Measurements from ENCODE around the gene SYT13. TPM values are rescaled to one million over a fixed set of nuclear protein-coding genes. Genes with fewer than 3 reads are reported as not detected.

The SYT13 gene
- total RNA-seq, 4 donors from 2014 or later, result 0.23 to 0.83 (median 0.42) TPM; not detected in 1

- WGBS, result 59% methylated on average over 2 of the region's 4 CpGs
- no peaks in the 10 kb centered on the region for H3K36me3 ChIP-seq
- no peaks in the 10 kb centered on the region for H3K4me1 ChIP-seq
- no peaks in the 10 kb centered on the region for H3K9me3 ChIP-seq
- H3K27ac ChIP-seq (replicated peaks in 1 of 4), result no peak overlapping the region
- TF ChIP-seq POLR2A (IDR thresholded peaks at IDR 0.05; ENCODE audit: low read depth), result no peak
- TF ChIP-seq CTCF (IDR thresholded peaks at IDR 0.05), result no peak
- TF ChIP-seq EP300 (IDR thresholded peaks at IDR 0.05), result no peak
- TF ChIP-seq POLR2AphosphoS5 (IDR thresholded peaks at IDR 0.05), result no peak
- peaks cover 0 to 80% (median 0%) of the 10 kb centered on the region in 4 donors for H3K27me3 ChIP-seq
- no peak overlapping the region for H3K4me3 ChIP-seq
- DNase-seq (ENCODE audit: extremely low spot score), result no peak
- intact Hi-C loops (cut with DNase I), result no loop called here
Measured at GRCh38 chr11:45262900-45263299, 23.2 kb downstream of the SYT13 start.

GRCh38 chr11:45260071-45260470 is 26.1 kb downstream of the SYT13 start:
- no peaks in the 10 kb centered on the region for H3K9me3 ChIP-seq
- TF ChIP-seq EP300 (IDR thresholded peaks at IDR 0.05) (no peak), CTCF (IDR thresholded peaks at IDR 0.05) (no peak)
- no peak overlapping the region for H3K4me3 ChIP-seq
- no peaks in the 10 kb centered on the region for H3K4me1 ChIP-seq
- intact Hi-C loops (cut with DNase I), result no loop called here
- peaks cover 0 to 59% (median 0%) of the 10 kb centered on the region in 4 donors for H3K27me3 ChIP-seq
- no peak overlapping the region for H3K27ac ChIP-seq (replicated peaks in 1 of 4)
- H3K36me3 ChIP-seq, result no peaks in the 10 kb centered on the region
- no peak for DNase-seq (ENCODE audit: extremely low spot score)

GRCh38 chr11:45259592-45259991 is 26.5 kb downstream of the SYT13 start:
- Histone ChIP-seq H3K27me3 (peaks cover 0 to 55% (median 0%) of the 10 kb centered on the region in 4 donors), H3K4me1 (no peaks in the 10 kb centered on the region), H3K36me3 (no peaks in the 10 kb centered on the region), H3K9me3 (no peaks in the 10 kb centered on the region), H3K27ac (replicated peaks in 1 of 4) (no peak overlapping the region), H3K4me3 (no peak overlapping the region)
- no peak for DNase-seq (ENCODE audit: extremely low spot score)
- intact Hi-C loops (cut with DNase I), result no loop called here
- 88% methylated on average over 3 of the region's 3 CpGs for WGBS
- TF ChIP-seq POLR2A (IDR thresholded peaks at IDR 0.05; ENCODE audit: low read depth), result no peak
- TF ChIP-seq CTCF (IDR thresholded peaks at IDR 0.05), result no peak
- TF ChIP-seq EP300 (IDR thresholded peaks at IDR 0.05), result no peak
- TF ChIP-seq POLR2AphosphoS5 (IDR thresholded peaks at IDR 0.05), result no peak

DNA sequence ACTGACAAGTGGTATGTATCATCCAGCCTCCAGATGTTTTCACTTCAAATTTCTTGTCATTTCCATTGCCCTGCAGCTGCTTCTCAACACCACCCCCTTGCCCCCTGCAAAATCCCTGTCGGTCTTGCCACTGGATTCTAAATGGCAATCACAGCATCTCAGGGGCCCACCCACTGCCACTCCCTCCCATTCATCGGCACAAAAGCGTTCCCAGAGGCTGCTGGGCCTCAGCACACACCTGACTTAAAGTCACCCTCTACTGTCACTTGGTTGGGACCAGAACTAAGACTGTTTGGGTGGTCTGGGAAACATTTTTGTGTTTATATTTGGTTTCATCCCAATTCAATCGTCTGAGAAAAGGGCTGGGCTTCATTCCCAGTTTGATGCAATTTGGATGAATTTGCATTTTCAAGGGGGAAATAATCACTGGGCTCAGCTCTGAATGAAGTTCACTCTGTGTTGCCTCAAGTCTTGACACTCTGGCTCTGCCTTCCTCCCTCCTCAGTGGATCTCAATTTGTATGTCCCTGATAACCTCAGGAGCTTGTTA is 27.1 kb downstream of the SYT13 start:
- DNase-seq (ENCODE audit: extremely low spot score), result no peak
- H3K27ac ChIP-seq (replicated peaks in 1 of 4), result no peak overlapping the region
- TF ChIP-seq POLR2A (IDR thresholded peaks at IDR 0.05; ENCODE audit: low read depth) (no peak), CTCF (IDR thresholded peaks at IDR 0.05) (no peak), POLR2AphosphoS5 (IDR thresholded peaks at IDR 0.05) (no peak), EP300 (IDR thresholded peaks at IDR 0.05) (no peak)
- WGBS, result 39% methylated on average over 4 of the region's 4 CpGs
- intact Hi-C loops (cut with DNase I), result no loop called here
- no peak overlapping the region for H3K4me3 ChIP-seq
- H3K4me1 ChIP-seq, result no peaks in the 10 kb centered on the region
- H3K27me3 ChIP-seq, result peaks cover 0 to 50% (median 0%) of the 10 kb centered on the region in 4 donors
- no peaks in the 10 kb centered on the region for H3K9me3 ChIP-seq
- no peaks in the 10 kb centered on the region for H3K36me3 ChIP-seq

DNA sequence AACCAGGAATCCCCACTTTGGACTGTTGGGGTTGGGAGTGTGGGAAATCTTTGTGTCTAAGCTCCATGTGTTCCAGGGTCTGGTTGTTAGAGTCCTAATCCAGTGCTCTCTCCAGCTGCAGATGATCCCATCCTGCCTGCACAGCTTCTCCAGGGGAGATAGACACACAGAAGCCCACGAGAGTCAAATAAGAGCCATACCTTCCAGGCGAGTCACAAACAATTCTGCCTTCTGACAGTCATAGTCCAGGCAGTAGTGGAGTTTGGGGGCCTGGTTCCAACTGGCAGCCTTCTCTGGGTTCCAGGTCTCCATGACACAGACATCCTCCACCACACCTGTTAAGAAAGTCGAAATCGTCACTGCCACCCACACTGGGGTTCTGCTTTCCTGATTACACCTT is 32.1 kb downstream of the SYT13 start:
- H3K9me3 ChIP-seq, result no peaks in the 10 kb centered on the region
- DNase-seq (ENCODE audit: extremely low spot score), result no peak
- no peak overlapping the region for H3K4me3 ChIP-seq
- no peak overlapping the region for H3K27ac ChIP-seq (replicated peaks in 1 of 4)
- peaks cover 0 to 21% (median 0%) of the 10 kb centered on the region in 4 donors for H3K27me3 ChIP-seq
- H3K4me1 ChIP-seq, result peaks cover 0 to 5% (median 0%) of the 10 kb centered on the region in 4 donors
- intact Hi-C loops (cut with DNase I), result no loop called here
- TF ChIP-seq POLR2A (IDR thresholded peaks at IDR 0.05; ENCODE audit: low read depth), result no peak
- TF ChIP-seq EP300 (IDR thresholded peaks at IDR 0.05), result no peak
- TF ChIP-seq CTCF (IDR thresholded peaks at IDR 0.05), result no peak
- no peaks in the 10 kb centered on the region for H3K36me3 ChIP-seq
- 74% methylated on average over 4 of the region's 4 CpGs for WGBS

Data from esophagus muscularis mucosa (tissue), 4 donors.